ENCODE data around the gene OSBP2.

OSBP2 gene

GRCh38 chr22:30691204-30691603, 3.5 kb upstream of the OSBP2 start:
- H3K4me3 ChIP-seq (ENCODE audit: low read depth, low read length): no peak overlapping the region

DNA sequence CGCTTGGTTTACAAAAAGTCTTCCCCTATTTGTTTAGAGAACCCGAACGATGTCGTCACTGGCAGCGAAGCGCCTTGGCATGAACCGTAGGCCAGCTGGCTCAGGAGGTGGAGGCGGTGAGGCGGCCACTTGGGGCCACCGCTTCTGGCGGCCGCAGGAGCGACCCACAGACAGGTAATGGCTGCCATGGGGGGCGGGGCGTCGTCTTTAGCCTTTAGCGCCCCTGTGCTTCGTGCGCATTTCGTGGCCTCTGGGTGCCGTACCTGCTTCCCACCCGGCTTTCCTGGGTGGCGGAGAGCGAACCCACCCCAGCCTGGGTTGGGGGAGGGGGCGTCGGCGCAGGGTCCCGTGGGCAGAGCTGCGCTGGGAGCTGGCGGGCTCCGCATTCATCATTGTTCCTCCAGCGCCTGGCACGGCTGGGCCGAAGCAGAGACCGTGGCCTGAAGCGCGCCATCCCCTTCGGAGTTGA, 469 bp upstream of the OSBP2 start:
- H3K4me3 ChIP-seq (ENCODE audit: low read depth, low read length): peak overlapping the region; percentile 60
- DNase-seq (ENCODE audit: low read depth): peak; percentile 31
- TF ChIP-seq CTCF (IDR thresholded peaks at IDR 0.05; ENCODE audit: control insufficient read depth, extremely low read depth, insufficient read depth): no peak

More at GRCh38 chr22:30691204-30691603, 3.5 kb upstream of the OSBP2 start:
- no peak for TF ChIP-seq CTCF (IDR thresholded peaks at IDR 0.05; ENCODE audit: control insufficient read depth, extremely low read depth, insufficient read depth)
- no peak for DNase-seq (ENCODE audit: low read depth)

GRCh38 chr22:30695351-30695851, 727 bp downstream of the OSBP2 start:
- peak overlapping the region; percentile 57 for H3K4me3 ChIP-seq (ENCODE audit: low read depth, low read length)
- DNase-seq (ENCODE audit: low read depth): no peak
- TF ChIP-seq CTCF (IDR thresholded peaks at IDR 0.05; ENCODE audit: control insufficient read depth, extremely low read depth, insufficient read depth): no peak

- TF ChIP-seq CTCF (IDR thresholded peaks at IDR 0.05; ENCODE audit: control insufficient read depth, extremely low read depth, insufficient read depth): no peak
- H3K4me3 ChIP-seq (ENCODE audit: low read depth, low read length): peak overlapping the region; percentile 57; the same call in 1 of the 2 replicates
- no peak for DNase-seq (ENCODE audit: low read depth)
Observed at GRCh38 chr22:30695871-30696655, 1.4 kb downstream of the OSBP2 start.

GRCh38 chr22:30697975-30698374, 3.3 kb downstream of the OSBP2 start:
- DNase-seq (ENCODE audit: low read depth): no peak
- TF ChIP-seq CTCF (IDR thresholded peaks at IDR 0.05; ENCODE audit: control insufficient read depth, extremely low read depth, insufficient read depth): no peak
- no peak overlapping the region for H3K4me3 ChIP-seq (ENCODE audit: low read depth, low read length)

- no peak for DNase-seq (ENCODE audit: low read depth)
- no peak for TF ChIP-seq CTCF (IDR thresholded peaks at IDR 0.05; ENCODE audit: control insufficient read depth, extremely low read depth, insufficient read depth)
- no peak overlapping the region for H3K4me3 ChIP-seq (ENCODE audit: low read depth, low read length)
Observed at GRCh38 chr22:30701872-30702271, 7.2 kb downstream of the OSBP2 start.
